Mucosa of gallbladder (tissue), 1 donor: ENCODE data around the gene DDIAS. TPM values are rescaled to one million over a fixed set of nuclear protein-coding genes. Genes with fewer than 3 reads are reported as not detected.
"Not testable (repeated sequence)": the region's sequence is repeated elsewhere in the genome, so short reads cannot be mapped to it uniquely, and the experiment has no call there.

Experiments
- DNase-seq: peaks from one replicate; pipeline ENCODE4 v3.0.0-alpha.2; 2020; ENCODE audit warnings: low spot score
- total RNA-seq: library from RNA; stranded (reverse); gene quantifications from one replicate; pipeline ENCODE4 v1.2.1, GENCODE V29; 2021
- donor health status: DM: no; HTN: no; CAD: no.

Gene DDIAS
- total RNA-seq, 1 donor from 2014 or later = 0.78 TPM

DNA sequence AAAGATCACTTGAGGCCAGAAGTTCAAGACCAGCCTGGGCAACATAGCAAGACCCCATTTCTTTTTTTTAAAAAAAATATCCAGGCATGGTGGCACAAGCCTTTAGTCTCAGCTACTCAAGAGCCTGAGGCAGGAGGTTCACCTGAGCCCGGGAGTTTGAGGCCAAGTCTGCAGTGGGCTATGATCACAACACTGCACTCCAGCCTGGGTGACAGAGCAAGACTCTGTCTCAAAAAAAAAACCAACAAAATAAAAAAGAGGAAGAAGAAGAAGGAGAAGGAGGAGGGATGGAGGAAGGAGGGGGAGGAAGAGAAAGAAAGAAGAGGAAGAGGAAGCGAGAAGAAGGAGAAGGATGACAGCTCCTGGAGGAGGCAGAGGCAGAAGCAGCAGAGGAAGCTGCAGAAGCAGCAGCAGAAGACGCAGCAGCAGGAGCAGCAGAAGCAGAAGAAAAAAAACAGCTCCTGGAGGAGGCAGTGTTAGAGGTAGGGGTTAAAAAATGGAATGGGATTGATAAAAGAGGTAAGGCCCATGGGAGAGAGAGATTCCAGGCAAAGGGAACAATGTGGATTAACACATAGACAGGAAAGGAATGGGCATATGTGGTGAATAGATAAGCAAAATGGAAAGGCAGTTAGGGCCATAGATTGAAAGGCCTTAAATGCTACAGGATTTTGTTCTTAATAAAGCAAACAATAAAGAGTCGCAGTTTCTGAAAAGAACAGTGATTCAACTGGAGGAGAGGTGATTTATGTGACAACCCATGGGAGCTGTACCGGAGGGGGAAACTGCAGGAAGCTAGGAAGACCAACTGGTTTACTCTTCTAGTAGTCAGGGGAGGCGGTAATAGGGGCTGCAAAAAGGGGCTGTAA lies 12.2 kb upstream of the DDIAS start:
- DNase-seq = no peak

DNA sequence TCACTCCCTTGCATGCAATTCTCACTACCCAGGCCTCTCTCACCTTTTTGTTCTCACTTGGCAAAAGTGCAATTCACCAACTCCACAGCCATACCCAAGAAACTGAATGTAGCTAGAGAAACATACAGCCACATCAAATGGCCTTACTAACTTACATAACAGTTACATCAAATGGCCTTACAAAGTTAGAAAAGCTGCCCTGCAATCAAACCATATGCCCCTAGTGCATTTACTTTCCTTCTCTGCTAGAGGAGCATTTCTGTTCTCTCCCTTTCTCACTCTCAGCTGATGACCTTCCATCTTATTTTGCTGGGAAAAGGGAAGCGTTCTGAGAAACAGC lies 11.6 kb upstream of the DDIAS start:
- no peak for DNase-seq

DNA sequence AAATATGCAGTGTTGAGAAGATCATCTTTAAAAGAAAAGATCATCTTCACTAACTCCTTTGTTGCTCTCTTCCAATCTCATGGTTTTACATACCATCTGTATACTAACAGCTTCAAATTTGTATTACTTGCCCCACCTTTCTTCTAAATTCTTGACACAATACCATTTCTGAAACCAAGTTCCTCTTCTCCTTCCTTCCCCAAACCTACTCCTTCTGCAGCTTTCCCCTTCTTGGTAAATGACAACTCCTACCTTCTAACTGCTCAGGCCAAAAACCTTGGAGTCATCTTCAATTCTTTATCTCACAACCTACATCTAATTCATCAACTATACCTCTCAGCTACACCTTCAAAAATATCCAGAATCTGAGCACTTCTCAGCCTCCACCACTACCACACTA lies 10.6 kb upstream of the DDIAS start:
- no peak for DNase-seq

DNA sequence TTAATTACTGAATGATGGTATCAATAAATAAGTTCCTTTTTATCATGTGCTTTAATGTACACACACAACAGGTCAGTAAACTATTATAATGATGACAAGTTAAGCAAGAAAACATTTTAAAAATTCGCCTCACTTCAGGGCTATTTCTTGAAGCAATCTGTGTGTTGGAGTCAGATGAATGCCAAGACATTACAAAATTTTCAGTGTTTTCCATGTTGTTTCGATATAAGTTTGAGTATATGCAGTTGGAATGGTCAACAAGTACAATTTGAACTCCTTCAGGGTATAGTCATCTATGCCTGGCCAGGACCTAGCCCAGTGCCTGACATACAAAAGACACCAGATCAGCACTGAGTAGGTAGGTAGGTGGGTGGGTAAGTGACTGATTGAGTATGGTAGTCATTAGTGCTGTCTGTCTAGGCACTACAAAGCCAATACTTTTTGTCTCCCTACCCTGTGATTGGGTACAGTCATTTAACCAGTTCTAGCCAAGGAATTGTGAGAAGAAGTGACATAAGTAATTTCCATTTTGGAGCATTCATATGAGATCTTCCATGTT lies 8.8 kb upstream of the DDIAS start:
- DNase-seq = no peak

DNA sequence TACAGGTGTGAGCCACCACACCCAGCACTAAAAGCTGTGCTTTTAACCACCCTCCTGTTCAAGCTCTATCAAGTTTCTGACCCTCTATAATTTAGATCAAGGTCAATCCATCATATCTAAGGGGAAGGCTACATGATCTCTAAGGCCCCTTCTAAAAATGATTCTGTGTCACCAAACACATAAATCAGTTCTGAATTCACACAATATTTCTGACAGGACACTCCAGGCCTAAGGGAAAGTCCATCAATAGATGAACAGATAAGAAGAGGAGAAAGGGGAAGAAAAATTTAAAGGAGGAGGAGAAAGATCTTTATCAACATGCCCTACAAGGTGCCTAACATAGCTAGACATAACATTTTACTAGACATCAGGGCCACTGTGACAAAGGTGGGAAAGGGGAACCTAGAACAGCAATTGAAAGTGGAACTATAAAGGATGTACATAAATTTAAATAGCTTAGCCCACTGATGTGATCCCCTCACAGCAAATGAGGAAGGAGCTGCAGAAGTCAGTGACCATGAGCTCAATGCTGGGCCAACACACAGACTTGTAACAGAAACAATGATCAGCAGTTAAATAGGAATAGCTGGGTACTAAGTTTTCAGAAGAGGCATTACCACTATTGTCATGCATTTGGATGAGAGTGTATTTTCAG lies 6.0 kb upstream of the DDIAS start:
- no peak for DNase-seq

DNA sequence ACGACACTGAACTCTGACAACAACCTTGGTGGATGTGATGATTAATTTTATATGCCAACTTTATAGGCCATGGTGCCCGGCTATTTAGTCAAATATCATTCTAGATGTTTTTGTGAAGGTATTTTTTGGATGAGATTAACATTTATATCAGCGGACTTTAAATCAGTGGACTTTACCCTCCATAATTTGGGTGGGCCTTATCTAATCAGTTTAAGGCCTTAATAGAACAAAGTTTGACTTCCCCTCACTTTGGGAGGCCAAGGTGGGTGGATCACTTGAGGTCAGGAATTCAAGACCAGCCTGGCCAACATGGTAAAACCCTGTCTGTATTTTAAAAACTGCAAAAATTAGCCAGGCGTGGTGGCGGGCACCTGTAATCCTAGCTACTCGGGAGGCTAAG lies 5.4 kb upstream of the DDIAS start:
- no peak for DNase-seq

DNA sequence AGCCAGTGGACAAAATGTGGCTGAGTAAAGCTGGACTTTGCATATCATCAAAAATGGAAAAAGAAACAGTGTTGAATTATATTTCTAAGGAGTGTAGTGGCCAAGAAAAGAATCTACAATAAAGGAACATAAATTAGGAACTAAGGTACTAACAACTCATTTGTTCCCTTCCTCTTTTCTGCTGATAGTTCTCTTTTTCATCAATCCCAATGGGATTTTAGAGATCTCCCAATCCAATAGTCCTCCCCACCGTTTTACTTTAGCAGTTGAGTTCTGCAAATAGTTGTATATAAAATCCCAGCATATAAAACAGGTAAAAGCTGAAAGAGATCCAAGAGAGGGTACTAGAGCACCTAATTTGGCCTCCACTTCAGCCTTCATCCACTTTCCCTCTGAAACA lies 3.3 kb upstream of the DDIAS start:
- DNase-seq = no peak

DNA sequence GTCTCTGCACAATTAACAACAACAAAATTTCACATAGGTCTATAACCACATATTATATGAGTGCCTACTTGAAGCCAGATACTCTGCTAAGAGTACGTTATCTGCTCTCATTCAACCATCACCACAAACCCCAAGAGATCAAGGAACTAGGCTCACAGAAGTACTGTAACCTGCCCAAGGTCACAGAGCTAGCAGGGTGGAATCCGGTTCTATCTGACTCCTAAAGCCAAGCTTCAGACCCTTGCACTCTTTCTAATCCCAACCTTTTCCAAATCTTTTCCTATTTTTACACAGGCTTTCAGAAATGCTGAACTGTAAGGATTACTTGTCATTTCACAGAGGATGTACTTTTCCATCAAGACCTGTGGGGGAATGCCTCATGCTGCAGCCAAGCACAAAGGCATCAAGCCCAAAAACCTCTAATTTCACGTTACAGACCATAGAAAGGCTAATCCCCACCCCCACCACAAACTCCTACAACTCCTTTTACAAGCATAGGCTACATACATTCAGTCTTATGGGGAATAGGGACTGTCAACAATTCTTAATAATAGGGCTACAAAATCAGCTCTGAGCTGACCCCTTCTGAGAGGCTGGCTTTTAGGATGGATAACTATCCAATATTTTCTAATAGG lies 2.2 kb upstream of the DDIAS start:
- no peak for DNase-seq

DNA sequence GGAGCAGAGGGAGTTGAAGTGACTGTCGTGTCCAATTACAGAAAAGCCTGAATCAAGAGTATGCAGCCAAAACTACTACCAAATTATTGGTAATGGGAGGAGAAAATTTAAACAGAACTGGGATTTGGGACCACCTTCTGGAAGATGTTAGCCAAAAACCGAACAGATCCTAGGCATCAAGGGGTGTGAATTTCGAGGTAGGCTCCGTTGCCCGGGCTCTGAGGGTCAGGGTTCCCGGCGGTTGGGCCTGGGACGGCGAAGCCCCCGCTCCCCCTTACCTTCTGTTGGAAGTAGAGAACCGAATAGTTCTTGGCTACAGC lies 1.6 kb upstream of the DDIAS start:
- DNase-seq = no peak

DNA sequence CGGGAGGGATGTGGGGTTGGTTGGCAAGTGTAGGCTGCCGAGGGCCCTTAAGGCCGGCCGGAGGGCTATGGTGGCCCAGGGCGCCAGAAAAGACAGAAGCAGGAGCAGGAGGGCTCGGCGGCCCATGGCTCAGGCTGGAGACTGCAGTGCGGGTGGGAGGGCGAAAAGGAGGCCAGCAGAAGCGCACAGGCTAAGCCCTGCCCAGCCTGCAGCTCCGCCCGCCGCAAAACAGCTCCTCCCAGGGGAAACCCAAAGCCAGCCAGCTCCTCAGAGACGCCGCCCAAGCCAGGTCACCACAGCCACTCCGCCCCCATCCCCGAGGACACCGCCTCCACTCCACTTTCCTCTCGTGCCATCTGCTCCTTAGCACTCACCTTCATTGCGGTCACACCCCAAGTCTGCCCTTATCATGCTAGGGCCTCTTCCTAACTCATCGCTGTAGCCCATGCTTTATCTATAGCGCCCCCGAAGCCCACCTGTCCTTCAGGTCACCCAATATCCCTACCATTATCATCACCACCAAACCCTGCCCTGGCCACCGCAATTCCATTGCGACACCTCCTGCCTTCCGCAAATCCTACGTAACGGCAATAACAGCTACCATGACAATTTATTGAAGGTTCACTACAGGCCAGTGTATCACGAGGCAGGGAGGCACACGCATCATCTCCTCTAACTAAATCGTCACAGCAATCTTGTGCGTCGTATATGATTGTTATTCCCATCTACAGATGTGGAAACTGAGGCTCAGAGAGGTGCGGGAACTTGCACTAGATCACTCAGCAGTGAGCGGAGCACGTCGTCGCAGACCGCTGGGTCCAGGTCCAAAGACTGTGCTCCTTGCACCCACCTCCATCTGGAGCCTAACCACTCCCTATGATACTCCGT lies 1.0 kb upstream of the DDIAS start, which contains the start of gene PRCP:
Gene PRCP (minus strand): TSS at position 154 of the 888 bp plus-strand sequence. CDS start 28 bp downstream, at position 126.
- DNase-seq = peak; percentile 94

DNA sequence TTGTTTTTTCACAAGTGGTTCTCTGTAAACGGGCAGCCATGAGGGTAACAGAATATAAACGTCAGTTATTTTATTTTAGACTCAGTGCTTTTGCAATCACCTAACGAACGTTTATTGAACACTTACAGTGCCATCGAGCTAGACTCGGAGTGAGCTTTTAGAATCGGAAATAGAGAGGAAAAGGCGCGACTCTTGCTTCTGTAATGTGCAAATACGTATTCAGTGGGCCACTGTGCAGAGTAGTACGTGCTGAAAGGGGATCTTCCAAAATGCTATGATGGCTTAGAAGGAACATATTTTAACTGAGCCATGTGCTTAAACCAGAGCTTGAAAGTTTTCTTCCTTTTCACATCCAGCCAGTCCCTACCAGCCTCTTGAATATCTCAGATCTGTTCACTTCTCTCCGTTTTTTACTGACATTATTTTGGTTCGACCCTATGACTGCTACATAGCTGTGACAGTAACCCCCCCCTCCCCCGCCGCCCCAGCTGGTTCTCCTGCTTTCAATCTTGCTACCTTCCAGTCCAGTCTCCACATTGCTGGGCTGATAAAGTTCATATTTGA lies 468 bp downstream of the DDIAS start:
- DNase-seq = no peak

DNA sequence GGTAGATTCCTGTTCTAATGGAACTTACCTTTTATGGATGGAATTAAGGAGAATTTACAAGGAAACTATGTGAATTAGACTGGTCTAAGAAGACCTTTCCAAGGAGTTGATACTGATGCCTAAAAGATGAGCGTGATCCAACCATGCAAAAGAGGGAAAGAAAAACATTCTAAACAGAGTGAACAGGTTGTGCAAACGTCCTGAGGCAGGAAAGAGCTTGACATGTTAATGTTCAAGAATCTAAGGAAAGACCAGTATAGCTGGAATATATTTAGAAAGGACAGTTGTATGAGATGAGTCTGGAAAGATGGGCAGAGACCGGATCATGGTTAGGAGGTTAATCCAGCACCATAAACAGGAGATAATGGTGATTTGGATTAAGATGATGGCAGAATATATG lies 1.3 kb downstream of the DDIAS start:
- no peak for DNase-seq

DNA sequence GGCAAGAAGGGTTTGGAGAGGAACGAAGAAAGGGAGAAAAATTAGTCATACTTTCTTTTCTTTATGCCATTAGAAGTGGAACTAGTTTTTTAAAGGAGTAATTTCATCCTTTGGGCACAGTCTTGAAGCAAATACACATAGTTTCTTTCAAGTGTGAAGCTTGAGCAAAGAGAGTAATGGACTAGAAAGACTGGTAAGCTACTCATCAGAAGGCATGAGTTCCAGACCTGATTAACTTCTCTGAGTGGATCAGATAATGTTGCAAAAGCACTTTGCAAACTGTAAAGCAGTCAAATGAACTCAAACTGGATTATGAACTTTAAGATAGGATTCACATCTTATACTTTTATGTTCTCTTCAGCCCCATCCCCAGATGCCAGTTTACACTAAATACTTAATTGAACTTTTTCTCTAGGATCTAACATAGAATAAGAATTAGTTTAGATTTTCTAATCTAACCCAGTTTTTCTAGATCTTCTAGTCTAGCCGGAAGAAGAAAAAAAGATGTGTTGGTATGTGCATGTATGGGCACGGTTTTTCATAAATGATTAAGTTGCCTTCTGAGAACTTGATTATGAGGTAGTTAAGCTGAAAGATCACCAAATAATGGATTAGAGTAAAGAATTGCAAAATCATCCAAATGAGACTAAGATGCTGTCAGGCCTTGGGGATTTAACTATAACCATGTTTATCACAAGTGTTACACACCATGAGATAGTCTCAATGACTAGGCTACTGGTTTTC lies 2.5 kb downstream of the DDIAS start:
- DNase-seq = no peak

DNA sequence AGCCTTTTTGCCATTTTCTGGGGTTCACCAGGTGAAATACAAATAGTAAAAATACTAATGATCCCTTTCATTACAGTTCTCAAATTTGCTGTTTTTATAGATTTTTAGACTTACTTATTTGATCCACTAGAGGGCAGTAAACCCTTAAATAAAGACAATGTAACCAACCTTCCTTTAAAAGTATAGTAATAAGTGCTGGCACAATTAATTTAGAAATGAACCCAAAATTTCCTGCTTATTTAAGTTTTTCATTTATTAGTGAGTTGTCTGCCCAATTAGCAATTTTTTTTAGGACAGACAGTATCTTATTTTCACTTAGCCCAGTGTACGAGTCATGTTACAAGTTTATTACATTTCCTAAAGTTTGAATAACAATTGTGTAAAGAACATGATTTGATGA lies 4.7 kb downstream of the DDIAS start:
- DNase-seq = no peak

DNA sequence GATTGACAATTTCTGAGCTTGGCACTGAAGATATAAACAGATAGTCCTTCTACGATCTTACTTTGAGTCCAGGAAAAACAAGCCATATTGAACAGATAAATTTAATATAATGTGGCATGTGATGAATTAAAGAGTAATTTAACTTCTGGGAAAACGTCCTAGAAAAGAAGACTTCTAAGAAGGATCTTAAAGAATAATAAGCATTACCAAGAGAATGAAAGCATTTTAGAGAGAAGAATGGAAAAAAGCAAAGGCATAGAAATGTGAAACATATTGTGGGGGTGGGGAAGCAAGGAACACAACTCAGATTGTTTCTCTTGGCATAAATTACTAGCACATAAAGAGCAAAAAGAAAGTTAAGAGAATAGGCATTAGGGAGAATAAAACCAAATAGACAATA lies 5.4 kb downstream of the DDIAS start:
- DNase-seq = no peak

DNA sequence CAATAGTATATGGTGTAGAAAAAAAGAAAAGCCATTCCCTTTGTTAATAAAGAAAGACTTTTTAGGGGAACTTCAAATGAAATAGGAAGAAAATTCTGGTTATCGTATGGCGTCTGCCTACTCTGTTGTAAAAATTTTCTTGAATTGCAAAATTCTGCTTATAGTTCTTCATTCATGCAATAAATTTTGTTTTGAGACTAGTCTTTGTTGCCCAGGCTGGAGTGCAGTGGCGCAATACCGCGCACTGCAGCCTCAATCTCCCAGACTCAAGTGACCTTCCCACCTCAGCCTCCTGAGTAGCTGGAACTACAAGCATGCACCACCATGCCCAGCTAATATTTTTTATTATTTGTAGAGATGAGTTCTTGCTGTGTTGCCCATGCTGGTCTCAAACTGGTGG lies 5.8 kb downstream of the DDIAS start:
- DNase-seq = no peak

DNA sequence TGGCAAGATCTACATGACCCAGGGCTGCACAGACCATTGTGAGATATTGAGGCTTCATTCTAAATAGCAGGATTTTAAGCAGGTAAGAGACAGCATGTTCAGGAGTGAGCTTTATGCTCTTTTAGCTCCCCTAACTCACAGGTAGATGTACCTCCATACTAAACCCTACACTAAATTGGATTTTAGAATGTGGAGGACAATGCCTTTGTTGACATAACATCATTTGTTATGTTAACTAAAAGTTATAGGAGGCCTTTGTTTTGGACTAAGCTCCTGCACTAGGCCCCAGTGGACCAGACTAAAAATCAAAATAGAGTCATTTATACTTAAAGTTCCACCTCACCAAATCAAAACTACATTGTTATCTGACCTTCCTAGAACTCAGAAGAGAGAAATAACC lies 6.8 kb downstream of the DDIAS start:
- DNase-seq = no peak

DNA sequence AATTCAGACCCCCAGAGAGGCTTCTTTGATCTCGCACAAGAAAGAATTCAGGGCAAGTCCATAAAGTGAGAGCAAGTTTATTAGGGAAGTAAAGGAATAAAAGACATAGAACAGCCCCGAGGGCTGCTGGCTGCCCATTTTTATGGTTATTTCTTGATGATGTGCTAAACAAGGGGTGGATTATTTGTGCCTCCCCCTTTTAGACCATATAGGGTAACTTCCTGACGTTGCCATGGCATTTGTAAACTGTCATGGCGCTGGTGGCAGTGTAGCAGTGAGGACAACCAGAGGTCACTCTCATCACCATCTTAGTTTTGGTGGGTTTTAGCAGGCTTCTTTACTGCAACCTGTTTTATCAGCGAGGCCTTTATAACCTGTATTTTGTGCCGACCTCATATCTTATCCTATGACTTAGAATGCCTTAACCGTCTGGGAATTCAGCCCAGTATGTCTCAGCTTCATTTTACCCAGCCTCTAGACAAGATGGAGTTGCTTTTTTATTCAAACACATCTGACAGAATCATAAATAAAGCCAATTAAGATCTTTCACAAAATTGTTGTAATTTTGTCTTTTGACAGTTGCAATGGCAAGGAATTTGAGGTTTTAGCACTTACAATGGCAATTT lies 7.6 kb downstream of the DDIAS start:
- no peak for DNase-seq

DNA sequence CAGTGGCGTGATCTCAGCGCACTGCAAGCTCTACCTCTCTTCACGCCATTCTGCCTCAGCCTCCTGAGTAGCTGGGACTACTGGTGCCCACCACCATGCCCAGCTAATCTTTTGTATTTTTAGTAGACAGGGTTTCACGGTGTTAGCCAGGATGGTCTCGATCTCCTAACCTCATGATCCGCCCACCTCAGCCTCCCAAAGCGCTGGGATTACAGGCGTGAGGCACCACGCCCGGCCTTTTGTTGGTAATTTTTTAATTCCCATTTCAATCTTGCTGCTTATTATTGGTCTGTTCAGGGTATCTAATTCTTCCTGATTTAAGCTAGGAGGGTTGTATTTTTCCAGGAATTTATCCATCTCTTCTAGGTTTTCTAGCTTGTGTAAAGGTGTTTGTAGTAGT lies 18.2 kb downstream of the DDIAS start:
- DNase-seq = not testable (repeated sequence)

DNA sequence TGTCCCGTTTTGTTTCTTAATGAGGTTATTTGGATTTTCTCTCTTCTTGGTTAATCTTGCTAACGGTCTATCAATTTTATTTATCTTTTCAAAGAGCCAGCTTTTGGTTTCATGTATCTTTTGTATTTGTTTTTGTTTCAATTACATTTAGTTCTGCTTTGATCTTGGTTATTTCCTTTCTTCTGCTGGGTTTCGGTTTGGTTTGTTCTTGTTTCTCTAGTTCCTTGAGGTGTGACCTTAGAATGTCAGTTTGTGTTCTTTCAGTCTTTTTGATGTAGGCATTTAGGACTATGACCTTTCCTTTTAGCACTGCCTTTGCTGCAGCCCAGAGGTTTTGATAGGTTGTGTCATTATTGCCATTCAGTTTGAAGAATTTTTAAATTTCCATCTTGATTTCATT lies 18.7 kb downstream of the DDIAS start:
- not testable (repeated sequence) for DNase-seq
